Kidney epithelial cell (primary cell): ENCODE measurements around the gene MEST. TPM values are rescaled to one million over a fixed set of nuclear protein-coding genes. Genes with fewer than 3 reads are reported as not detected.

Source experiments
- DNase-seq: peaks from one replicate; pipeline ENCODE4 v3.0.0-alpha.2; 2010; ENCODE audit warnings: low read depth
- H3K27me3 ChIP-seq: 2 replicates; pipeline ENCODE4 v1.6.0; 2011; ENCODE audit warnings: low read length; ENCODE audit not compliant: control insufficient read depth, insufficient read depth
- H3K36me3 ChIP-seq: 2 replicates; pipeline ENCODE4 v1.5.1; 2011; ENCODE audit warnings: low read length; ENCODE audit not compliant: control insufficient read depth, insufficient read depth
- H3K4me3 ChIP-seq: 2 replicates; pipeline ENCODE4 v1.5.1; 2011; ENCODE audit warnings: low read depth, mild to moderate bottlenecking, control low read depth, low read length
- CTCF ChIP-seq: IDR thresholded peaks from 2 replicates; pipeline ENCODE4 v1.5.1; 2011; ENCODE audit warnings: mild to moderate bottlenecking, moderate library complexity, low read length, control low read depth, inconsistent platforms; ENCODE audit not compliant: insufficient read depth, poor library complexity, severe bottlenecking
- total RNA-seq: library from RNA; depleted of rRNA; stranded (reverse); fragments of >200 nt; gene quantifications from 2 replicates; pipeline ENCODE4 v1.2.3, GENCODE V29; 2015

The MEST gene
- total RNA-seq, 1 donor from 2014 or later = 15.2 TPM

GRCh38 chr7:130553398-130554029 lies 61.6 kb downstream of the MEST start:
- Histone ChIP-seq H3K27me3 (no peaks in the 10 kb centered on the region), H3K4me3 (no peak overlapping the region), H3K36me3 (no peaks in the 10 kb centered on the region)
- no peak for TF ChIP-seq CTCF
- no peak for DNase-seq

GRCh38 chr7:130554481-130554880 lies 62.6 kb downstream of the MEST start:
- no peak for TF ChIP-seq CTCF
- Histone ChIP-seq H3K27me3 (no peaks in the 10 kb centered on the region), H3K36me3 (no peaks in the 10 kb centered on the region), H3K4me3 (no peak overlapping the region)
- DNase-seq = no peak

Other genes with a start within 250 kb of the MEST start
- not detected in 2 replicates for gene CPA2, start 225.2 kb upstream of the MEST start, total RNA-seq
- 0.14 and 0.25 TPM in 2 replicates for gene CPA4, start 198.9 kb upstream of the MEST start, total RNA-seq
- gene CPA5, start 147.3 kb upstream of the MEST start, total RNA-seq = not detected in 2 replicates
- not detected in 2 replicates for gene CPA1, start 111.6 kb upstream of the MEST start, total RNA-seq
- gene CEP41, start 51.1 kb upstream of the MEST start, total RNA-seq = 12.9 and 27.8 TPM in 2 replicates
- 37.9 and 44.0 TPM in 2 replicates for gene COPG2, start 176.7 kb downstream of the MEST start, total RNA-seq
- gene TSGA13, start 194.5 kb downstream of the MEST start, total RNA-seq = not detected in 2 replicates
- 0.07 TPM in 1 of 2 replicates, not detected in the other for gene KLF14, start 242.1 kb downstream of the MEST start, total RNA-seq